ENCODE results near the gene WIPI1. TPM values are rescaled to one million over a fixed set of nuclear protein-coding genes. Genes with fewer than 3 reads are reported as not detected.

Gene WIPI1
- total RNA-seq, 2 donors from 2014 or later = 54.2 to 58.3 TPM

- DNase-seq (ENCODE audit: low spot score) = no peak
- ATAC-seq (ENCODE audit: insufficient number of reproducible peaks, low FRiP score, low read depth) = no peak
- H3K9me3 ChIP-seq = no peaks in the 10 kb centered on the region
- peaks cover 71% of the 10 kb centered on the region for H3K36me3 ChIP-seq
- H3K27ac ChIP-seq = no peak overlapping the region
- TF ChIP-seq CTCF (IDR thresholded peaks at IDR 0.05) = no peak
- H3K27me3 ChIP-seq (replicated peaks; ENCODE audit: insufficient read depth) = no peaks in the 10 kb centered on the region
- no peaks in the 10 kb centered on the region for H3K4me1 ChIP-seq (ENCODE audit: control insufficient read depth in 1 of 2, low read depth in 2 of 2)
- no peak overlapping the region for H3K4me3 ChIP-seq
Observed at GRCh38 chr17:68433211-68433610, 24.1 kb downstream of the WIPI1 start.

GRCh38 chr17:68432086-68432864 lies 25.0 kb downstream of the WIPI1 start:
- Histone ChIP-seq H3K4me1 (ENCODE audit: control insufficient read depth in 1 of 2, low read depth in 2 of 2) (no peaks in the 10 kb centered on the region), H3K27me3 (replicated peaks; ENCODE audit: insufficient read depth) (no peaks in the 10 kb centered on the region), H3K36me3 (peaks cover 80% of the 10 kb centered on the region), H3K4me3 (no peak overlapping the region), H3K27ac (no peak overlapping the region), H3K9me3 (no peaks in the 10 kb centered on the region)
- TF ChIP-seq CTCF (IDR thresholded peaks at IDR 0.05) = no peak
- no peak for ATAC-seq (ENCODE audit: insufficient number of reproducible peaks, low FRiP score, low read depth)
- DNase-seq (ENCODE audit: low spot score) = no peak

- Histone ChIP-seq H3K27me3 (replicated peaks; ENCODE audit: insufficient read depth) (no peaks in the 10 kb centered on the region), H3K4me3 (no peak overlapping the region), H3K4me1 (ENCODE audit: control insufficient read depth in 1 of 2, low read depth in 2 of 2) (no peaks in the 10 kb centered on the region), H3K9me3 (no peaks in the 10 kb centered on the region), H3K36me3 (peaks cover 86% of the 10 kb centered on the region), H3K27ac (no peak overlapping the region)
- no peak for DNase-seq (ENCODE audit: low spot score)
- no peak for ATAC-seq (ENCODE audit: insufficient number of reproducible peaks, low FRiP score, low read depth)
- TF ChIP-seq CTCF (IDR thresholded peaks at IDR 0.05) = no peak
Observed at GRCh38 chr17:68431661-68432071, 25.6 kb downstream of the WIPI1 start.

GRCh38 chr17:68431045-68431608 lies 26.2 kb downstream of the WIPI1 start:
- peaks cover 91% of the 10 kb centered on the region for H3K36me3 ChIP-seq
- no peaks in the 10 kb centered on the region for H3K27me3 ChIP-seq (replicated peaks; ENCODE audit: insufficient read depth)
- no peak for ATAC-seq (ENCODE audit: insufficient number of reproducible peaks, low FRiP score, low read depth)

More at GRCh38 chr17:68431045-68431608, 26.2 kb downstream of the WIPI1 start:
- no peak for TF ChIP-seq CTCF (IDR thresholded peaks at IDR 0.05)
- Histone ChIP-seq H3K4me3 (no peak overlapping the region), H3K9me3 (no peaks in the 10 kb centered on the region), H3K27ac (no peak overlapping the region), H3K4me1 (ENCODE audit: control insufficient read depth in 1 of 2, low read depth in 2 of 2) (no peaks in the 10 kb centered on the region)
- DNase-seq (ENCODE audit: low spot score) = no peak
